Panc1 (cell line): ENCODE results near the gene ARRDC4.

Source experiments
- CTCF ChIP-seq: fragments of 450-650 bp; IDR thresholded peaks from 2 replicates; pipeline ENCODE4 v1.5.1; 2017; ENCODE audit warnings: mild to moderate bottlenecking
- POLR2AphosphoS5 ChIP-seq: IDR thresholded peaks from 2 replicates; pipeline ENCODE4 v1.6.1; 2012; ENCODE audit warnings: mild to moderate bottlenecking, low read depth, low read length, moderate library complexity

- no peak for TF ChIP-seq CTCF
- TF ChIP-seq POLR2AphosphoS5 = no peak
Measured at GRCh38 chr15:97984157-97984556, 23.7 kb downstream of the ARRDC4 start.
